Esophagus muscularis mucosa (tissue), 4 donors: ENCODE data around the gene SH3BP4.

Experiments
- CTCF ChIP-seq, 3 experiments: fragments of 200-600 bp in 2 of 3; fragments of 450-650 bp in 1 of 3; sonication (generic) in 2 of 3; IDR thresholded peaks; one replicate each; pipeline ENCODE4 v1.5.1; 2017 to 2019; ENCODE audit warnings: antibody characterized with exemption in 3 of 3, mild to moderate bottlenecking in 2 of 3, moderate library complexity in 1 of 3
- EP300 ChIP-seq: sonication (generic); formaldehyde crosslinking; IDR thresholded peaks from one replicate; pipeline ENCODE4 v1.6.1; 2017; ENCODE audit warnings: antibody characterized with exemption
- POLR2A ChIP-seq: fragments of 450-650 bp; IDR thresholded peaks from one replicate; pipeline ENCODE4 v1.6.1; 2017; ENCODE audit warnings: antibody characterized with exemption, moderate library complexity, mild to moderate bottlenecking, low read depth

- no peak for TF ChIP-seq POLR2A
- no peak for TF ChIP-seq CTCF (IDR thresholded peaks at IDR 0.05)
- TF ChIP-seq EP300 = no peak
Measured at GRCh38 chr2:235083822-235084221, 132.0 kb downstream of the SH3BP4 start.
